ENCODE results near the gene FXYD6.

DNA sequence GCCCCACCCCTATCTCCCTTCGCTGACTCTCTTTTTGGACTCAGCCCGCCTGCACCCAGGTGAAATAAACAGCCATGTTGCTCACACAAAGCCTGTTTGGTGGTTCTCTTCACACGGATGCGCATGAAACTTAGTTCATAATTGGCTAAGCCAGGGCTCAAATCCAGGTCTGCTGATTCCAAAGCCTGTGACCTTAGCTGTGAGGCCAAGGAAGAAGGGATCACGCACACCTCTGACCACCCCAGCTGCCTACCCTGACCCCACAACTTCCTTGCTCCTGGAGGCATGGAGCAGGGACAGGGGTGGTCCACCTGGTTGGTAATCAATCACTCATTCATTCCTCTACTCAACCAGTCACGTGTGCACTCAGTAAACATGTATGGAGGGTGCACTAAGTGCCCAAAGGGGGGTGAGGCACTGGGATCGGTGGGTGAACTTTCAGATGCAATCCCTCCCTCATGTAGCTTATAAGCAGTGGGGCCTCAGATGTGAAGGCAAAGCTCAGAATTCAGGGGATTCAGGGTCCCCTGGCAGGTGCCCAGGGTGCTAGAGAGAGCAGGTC lies 62.2 kb downstream of the FXYD6 start:
- TF ChIP-seq, protein P1, sequence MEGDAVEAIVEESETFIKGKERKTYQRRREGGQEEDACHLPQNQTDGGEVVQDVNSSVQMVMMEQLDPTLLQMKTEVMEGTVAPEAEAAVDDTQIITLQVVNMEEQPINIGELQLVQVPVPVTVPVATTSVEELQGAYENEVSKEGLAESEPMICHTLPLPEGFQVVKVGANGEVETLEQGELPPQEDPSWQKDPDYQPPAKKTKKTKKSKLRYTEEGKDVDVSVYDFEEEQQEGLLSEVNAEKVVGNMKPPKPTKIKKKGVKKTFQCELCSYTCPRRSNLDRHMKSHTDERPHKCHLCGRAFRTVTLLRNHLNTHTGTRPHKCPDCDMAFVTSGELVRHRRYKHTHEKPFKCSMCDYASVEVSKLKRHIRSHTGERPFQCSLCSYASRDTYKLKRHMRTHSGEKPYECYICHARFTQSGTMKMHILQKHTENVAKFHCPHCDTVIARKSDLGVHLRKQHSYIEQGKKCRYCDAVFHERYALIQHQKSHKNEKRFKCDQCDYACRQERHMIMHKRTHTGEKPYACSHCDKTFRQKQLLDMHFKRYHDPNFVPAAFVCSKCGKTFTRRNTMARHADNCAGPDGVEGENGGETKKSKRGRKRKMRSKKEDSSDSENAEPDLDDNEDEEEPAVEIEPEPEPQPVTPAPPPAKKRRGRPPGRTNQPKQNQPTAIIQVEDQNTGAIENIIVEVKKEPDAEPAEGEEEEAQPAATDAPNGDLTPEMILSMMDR (IDR thresholded peaks at IDR 0.05; ENCODE audit: low read depth, low read length, missing input control) = no peak
- TF ChIP-seq, protein P2, sequence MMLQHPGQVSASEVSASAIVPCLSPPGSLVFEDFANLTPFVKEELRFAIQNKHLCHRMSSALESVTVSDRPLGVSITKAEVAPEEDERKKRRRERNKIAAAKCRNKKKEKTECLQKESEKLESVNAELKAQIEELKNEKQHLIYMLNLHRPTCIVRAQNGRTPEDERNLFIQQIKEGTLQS (IDR thresholded peaks at IDR 0.05) = no peak
